Measurements from ENCODE around the gene ZDHHC5.
A peak's percentile ranks its signal among the peaks of the same experiment; 100 is the strongest.

ZDHHC5 gene

DNA sequence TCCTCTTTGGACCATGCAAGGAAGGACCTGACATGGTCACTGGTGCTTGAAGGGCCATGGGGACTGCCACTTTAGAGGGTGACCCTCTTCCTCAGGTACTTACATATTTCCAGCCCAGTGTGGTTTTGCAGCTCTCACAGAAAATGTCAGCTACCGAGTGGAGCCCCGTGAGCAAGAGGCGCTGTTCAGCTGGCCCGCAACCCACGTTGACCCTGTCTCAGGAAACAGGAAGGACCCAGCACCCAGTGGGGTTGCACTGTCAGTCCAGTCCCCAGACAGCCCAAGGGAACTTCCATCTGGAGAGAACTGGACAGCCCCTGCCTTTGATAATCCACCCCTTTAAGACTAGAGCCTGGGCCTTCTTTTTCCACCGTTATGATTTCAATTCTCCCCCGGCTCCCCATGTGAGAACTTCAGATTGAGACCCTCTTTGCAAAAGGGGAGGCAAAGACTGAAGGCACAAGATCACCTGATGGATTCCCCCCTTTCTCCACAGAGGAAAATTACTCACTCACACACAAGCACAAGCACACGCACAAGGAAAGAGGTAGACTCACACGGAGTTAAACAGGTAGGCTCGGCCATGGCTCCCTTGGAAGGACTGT lies 21.6 kb upstream of the ZDHHC5 start:
- TF ChIP-seq, protein P1, sequence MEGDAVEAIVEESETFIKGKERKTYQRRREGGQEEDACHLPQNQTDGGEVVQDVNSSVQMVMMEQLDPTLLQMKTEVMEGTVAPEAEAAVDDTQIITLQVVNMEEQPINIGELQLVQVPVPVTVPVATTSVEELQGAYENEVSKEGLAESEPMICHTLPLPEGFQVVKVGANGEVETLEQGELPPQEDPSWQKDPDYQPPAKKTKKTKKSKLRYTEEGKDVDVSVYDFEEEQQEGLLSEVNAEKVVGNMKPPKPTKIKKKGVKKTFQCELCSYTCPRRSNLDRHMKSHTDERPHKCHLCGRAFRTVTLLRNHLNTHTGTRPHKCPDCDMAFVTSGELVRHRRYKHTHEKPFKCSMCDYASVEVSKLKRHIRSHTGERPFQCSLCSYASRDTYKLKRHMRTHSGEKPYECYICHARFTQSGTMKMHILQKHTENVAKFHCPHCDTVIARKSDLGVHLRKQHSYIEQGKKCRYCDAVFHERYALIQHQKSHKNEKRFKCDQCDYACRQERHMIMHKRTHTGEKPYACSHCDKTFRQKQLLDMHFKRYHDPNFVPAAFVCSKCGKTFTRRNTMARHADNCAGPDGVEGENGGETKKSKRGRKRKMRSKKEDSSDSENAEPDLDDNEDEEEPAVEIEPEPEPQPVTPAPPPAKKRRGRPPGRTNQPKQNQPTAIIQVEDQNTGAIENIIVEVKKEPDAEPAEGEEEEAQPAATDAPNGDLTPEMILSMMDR (IDR thresholded peaks at IDR 0.05; ENCODE audit: low read depth, low read length): no peak
- TF ChIP-seq MAX (IDR thresholded peaks at IDR 0.05; ENCODE audit: low read depth, low read length) (no peak), POLR2A (IDR thresholded peaks at IDR 0.05; ENCODE audit: extremely low read depth, insufficient read length) (no peak), MYC (IDR thresholded peaks at IDR 0.05; ENCODE audit: low read depth, low read length) (no peak)
- H3K4me3 ChIP-seq (ENCODE audit: low read depth, low read length): no peak overlapping the region
- peak; percentile 32 for DNase-seq (ENCODE audit: low read depth)

DNA sequence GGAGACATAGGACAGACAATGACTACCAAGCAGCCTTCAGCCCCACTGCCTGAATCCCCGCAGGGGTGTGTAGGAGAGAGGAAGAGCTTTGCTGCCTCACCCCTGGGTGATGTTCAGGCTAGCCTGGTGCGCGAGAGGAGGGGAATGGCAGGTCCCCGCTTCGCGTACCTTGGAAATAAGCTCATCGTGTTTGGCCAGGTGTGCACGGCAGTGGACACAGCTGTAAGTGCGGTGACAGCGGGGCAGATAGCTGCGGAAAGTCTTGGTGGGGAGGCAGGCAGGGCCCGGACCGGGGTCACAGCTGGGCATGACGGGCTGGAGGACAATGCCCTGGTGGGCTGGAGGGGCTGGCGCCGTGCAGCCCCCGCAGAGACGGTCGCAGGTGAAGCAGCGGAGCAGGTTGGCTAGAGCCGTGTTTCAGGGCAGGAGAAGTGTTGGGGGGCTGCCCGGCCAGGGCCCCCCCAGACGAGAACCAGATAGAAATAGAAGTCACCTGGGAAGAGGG lies 21.1 kb upstream of the ZDHHC5 start:
- no peak for TF ChIP-seq POLR2A (IDR thresholded peaks at IDR 0.05; ENCODE audit: extremely low read depth, insufficient read length)
- TF ChIP-seq, protein P1 (IDR thresholded peaks at IDR 0.05; ENCODE audit: low read depth, low read length): no peak
- TF ChIP-seq MYC (IDR thresholded peaks at IDR 0.05; ENCODE audit: low read depth, low read length): no peak
- no peak for TF ChIP-seq MAX (IDR thresholded peaks at IDR 0.05; ENCODE audit: low read depth, low read length)
- H3K4me3 ChIP-seq (ENCODE audit: low read depth, low read length): no peak overlapping the region
- no peak for DNase-seq (ENCODE audit: low read depth)

GRCh38 chr11:57647372-57647771 lies 20.5 kb upstream of the ZDHHC5 start:
- H3K4me3 ChIP-seq (ENCODE audit: low read depth, low read length): no peak overlapping the region
- TF ChIP-seq MYC (IDR thresholded peaks at IDR 0.05; ENCODE audit: low read depth, low read length): no peak
- TF ChIP-seq POLR2A (IDR thresholded peaks at IDR 0.05; ENCODE audit: extremely low read depth, insufficient read length): no peak
- no peak for TF ChIP-seq MAX (IDR thresholded peaks at IDR 0.05; ENCODE audit: low read depth, low read length)
- TF ChIP-seq, protein P1 (IDR thresholded peaks at IDR 0.05; ENCODE audit: low read depth, low read length): no peak
- DNase-seq (ENCODE audit: low read depth): no peak

DNA sequence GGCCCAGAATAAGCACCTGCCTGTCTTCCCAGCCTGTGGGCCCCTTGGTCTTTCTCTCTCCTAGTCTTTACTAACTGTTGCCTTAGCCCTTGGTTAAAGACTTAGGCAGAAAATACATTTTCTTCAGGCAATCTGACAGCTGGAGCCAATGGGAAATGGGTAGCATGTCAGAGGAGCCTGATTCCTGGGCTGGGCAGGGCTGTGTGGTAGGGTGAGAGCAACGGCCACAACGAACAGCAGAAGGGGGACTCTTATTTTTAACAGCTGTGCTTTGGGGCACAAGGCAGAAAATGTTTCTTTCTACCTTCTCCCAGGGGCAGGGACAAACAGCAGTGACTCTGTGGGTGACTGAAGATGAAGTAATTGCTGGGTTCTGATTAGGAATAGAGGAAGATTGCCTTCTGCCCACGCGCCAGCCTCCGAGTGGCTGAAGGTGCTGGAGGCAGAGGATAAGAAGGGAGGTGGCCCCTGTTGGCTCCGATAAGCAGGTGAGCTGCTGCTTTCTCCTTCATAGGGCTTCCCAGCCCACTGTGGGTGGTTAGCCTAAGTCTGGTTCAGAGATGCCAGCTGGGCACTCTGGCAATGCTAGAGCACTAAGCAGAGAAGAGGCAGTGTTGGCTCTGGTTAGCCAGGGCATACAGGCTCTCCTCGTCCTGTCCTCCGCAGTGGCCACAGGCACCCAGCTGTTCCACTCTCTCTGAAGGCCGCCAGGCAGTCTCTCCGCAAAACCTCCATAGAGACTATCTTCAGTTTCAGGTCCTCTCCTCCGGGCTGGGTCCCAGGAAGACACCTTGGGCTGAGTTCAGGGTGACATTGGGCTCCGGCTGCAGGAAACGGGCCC lies 19.7 kb upstream of the ZDHHC5 start:
- TF ChIP-seq MAX (IDR thresholded peaks at IDR 0.05; ENCODE audit: low read depth, low read length) (no peak), POLR2A (IDR thresholded peaks at IDR 0.05; ENCODE audit: extremely low read depth, insufficient read length) (no peak), MYC (IDR thresholded peaks at IDR 0.05; ENCODE audit: low read depth, low read length) (no peak)
- TF ChIP-seq, protein P1 (IDR thresholded peaks at IDR 0.05; ENCODE audit: low read depth, low read length): no peak
- DNase-seq (ENCODE audit: low read depth): peak; percentile 26
- no peak overlapping the region for H3K4me3 ChIP-seq (ENCODE audit: low read depth, low read length)

DNA sequence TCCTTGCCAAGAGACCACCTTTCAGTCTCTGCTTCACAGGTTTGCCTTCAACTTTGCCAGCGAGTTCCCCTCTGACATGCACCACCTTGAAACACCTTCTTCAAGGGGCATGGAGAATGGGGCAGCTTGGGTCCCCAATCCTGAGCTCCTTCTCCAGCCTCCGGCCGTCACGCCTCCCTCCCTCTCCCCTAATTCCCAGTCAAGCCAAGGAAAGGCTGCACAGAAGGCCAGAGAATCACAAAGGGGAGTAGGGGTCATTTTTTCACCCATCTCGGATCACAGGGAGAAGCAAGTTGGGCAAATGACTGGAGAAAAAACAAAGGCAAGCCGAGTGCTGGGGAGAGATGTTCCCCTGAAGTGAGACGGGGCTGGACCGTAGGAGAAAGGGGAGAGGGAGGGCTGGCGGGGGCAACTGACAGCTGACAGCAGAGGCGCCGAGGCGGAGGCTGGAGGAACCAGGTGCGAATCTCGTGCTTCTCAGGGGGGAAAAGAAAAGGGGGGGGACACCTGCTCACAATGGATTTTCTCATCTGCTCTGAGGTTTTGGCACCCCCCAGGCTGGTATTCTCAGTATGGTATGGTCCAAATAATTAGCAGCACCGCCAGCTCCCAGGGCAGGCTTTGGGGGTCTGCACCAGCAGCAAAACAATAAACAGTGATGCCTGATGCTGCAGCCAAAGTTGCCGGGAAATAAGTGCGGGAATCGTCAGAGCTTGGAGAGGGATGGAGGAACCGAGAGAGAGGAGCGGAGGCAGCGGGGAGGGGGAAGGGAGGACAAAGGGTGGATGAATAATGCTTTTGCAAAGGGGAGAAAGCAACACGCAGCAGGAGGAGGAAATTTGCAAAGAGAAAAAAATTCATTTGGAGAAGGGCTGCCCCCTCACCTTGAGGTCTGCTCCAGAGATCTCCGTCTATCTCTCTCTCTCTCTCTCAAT lies 18.8 kb upstream of the ZDHHC5 start:
- no peak for DNase-seq (ENCODE audit: low read depth)
- no peak overlapping the region for H3K4me3 ChIP-seq (ENCODE audit: low read depth, low read length)
- TF ChIP-seq, protein P1 (IDR thresholded peaks at IDR 0.05; ENCODE audit: low read depth, low read length): no peak
- TF ChIP-seq MAX (IDR thresholded peaks at IDR 0.05; ENCODE audit: low read depth, low read length) (no peak), POLR2A (IDR thresholded peaks at IDR 0.05; ENCODE audit: extremely low read depth, insufficient read length) (no peak), MYC (IDR thresholded peaks at IDR 0.05; ENCODE audit: low read depth, low read length) (no peak)
